Measurements from ENCODE around the gene UGT1A10. TPM values are rescaled to one million over a fixed set of nuclear protein-coding genes. Genes with fewer than 3 reads are reported as not detected.

UGT1A10 gene
- total and polyA plus RNA-seq, 2 of the 13 experiments (the other 11 are each of a cell fraction or from before 2014, with no cell fraction given), result not detected

GRCh38 chr2:233736868-233737653, 100.8 kb downstream of the UGT1A10 start (continued):
- TF ChIP-seq ZNF205 (CRISPR knock-in tag; IDR thresholded peaks at IDR 0.05), result peak; percentile 69
- TF ChIP-seq ZNF383 (CRISPR knock-in tag; IDR thresholded peaks at IDR 0.05; ENCODE audit: borderline replicate concordance), result 0 out of 2 replicates have a peak, but pooled peaks have one; percentile 17
- TF ChIP-seq ZMYM3 (CRISPR knock-in tag; IDR thresholded peaks at IDR 0.05), result peak; percentile 80; the same call in 1 of the 2 replicates
- TF ChIP-seq ZNF101 (CRISPR knock-in tag; IDR thresholded peaks at IDR 0.05; ENCODE audit: borderline replicate concordance, low read depth), result peak; percentile 58; the same call in 1 of the 2 replicates
- TF ChIP-seq, protein P1, sequence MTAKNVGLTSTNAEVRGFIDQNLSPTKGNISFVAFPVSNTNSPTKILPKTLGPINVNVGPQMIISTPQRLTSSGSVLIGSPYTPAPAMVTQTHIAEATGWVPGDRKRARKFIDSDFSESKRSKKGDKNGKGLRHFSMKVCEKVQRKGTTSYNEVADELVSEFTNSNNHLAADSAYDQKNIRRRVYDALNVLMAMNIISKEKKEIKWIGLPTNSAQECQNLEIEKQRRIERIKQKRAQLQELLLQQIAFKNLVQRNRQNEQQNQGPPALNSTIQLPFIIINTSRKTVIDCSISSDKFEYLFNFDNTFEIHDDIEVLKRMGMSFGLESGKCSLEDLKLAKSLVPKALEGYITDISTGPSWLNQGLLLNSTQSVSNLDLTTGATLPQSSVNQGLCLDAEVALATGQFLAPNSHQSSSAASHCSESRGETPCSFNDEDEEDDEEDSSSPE (CRISPR knock-in tag; IDR thresholded peaks at IDR 0.05), result peak; percentile 37; the same call in 1 of the 2 replicates
- TF ChIP-seq KDM2A (CRISPR knock-in tag; IDR thresholded peaks at IDR 0.05; ENCODE audit: borderline replicate concordance, low read depth), result peak; percentile 60; the same call in 1 of the 2 replicates
- peak; percentile 44; the same call in 1 of the 2 replicates for TF ChIP-seq ZFP1 (CRISPR knock-in tag; IDR thresholded peaks at IDR 0.05)
- TF ChIP-seq, protein P2, sequence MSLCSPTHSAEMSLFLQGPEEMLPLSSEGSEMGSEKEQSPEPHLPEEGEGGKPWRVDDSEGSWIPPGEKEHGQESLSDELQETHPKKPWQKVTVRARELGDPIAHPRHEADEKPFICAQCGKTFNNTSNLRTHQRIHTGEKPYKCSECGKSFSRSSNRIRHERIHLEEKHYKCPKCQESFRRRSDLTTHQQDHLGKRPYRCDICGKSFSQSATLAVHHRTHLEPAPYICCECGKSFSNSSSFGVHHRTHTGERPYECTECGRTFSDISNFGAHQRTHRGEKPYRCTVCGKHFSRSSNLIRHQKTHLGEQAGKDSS (CRISPR knock-in tag; IDR thresholded peaks at IDR 0.05; ENCODE audit: borderline replicate concordance, low read depth), result peak; percentile 22; the same call in 1 of the 2 replicates
- 0 out of 2 replicates have a peak, but pooled peaks have one; percentile 30 for TF ChIP-seq KDM6A (CRISPR knock-in tag; IDR thresholded peaks at IDR 0.05; ENCODE audit: low read depth)
- TF ChIP-seq HHEX (CRISPR knock-in tag; IDR thresholded peaks at IDR 0.05), result 0 out of 2 replicates have a peak, but pooled peaks have one; percentile 30
- 0 out of 2 replicates have a peak, but pooled peaks have one; percentile 37 for TF ChIP-seq RCOR2 (CRISPR knock-in tag; IDR thresholded peaks at IDR 0.05)
- TF ChIP-seq, protein P3, sequence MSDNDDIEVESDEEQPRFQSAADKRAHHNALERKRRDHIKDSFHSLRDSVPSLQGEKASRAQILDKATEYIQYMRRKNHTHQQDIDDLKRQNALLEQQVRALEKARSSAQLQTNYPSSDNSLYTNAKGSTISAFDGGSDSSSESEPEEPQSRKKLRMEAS (IDR thresholded peaks at IDR 0.05), result peak; percentile 56
- TF ChIP-seq PHF8 (CRISPR knock-in tag; IDR thresholded peaks at IDR 0.05), result 0 out of 2 replicates have a peak, but pooled peaks have one; percentile 16
- peak; percentile 71; the same call in 1 of the 2 replicates for TF ChIP-seq ZSCAN21 (CRISPR knock-in tag; IDR thresholded peaks at IDR 0.05; ENCODE audit: borderline replicate concordance)
- peak; percentile 66; the same call in 1 of the 2 replicates for TF ChIP-seq HNF4A (CRISPR knock-in tag; IDR thresholded peaks at IDR 0.05)
- peak; percentile 67; the same call in 1 of the 2 replicates for TF ChIP-seq SRY (CRISPR knock-in tag; IDR thresholded peaks at IDR 0.05)
- TF ChIP-seq SALL1 (CRISPR knock-in tag; IDR thresholded peaks at IDR 0.05), result peak; percentile 94
- TF ChIP-seq ERF (CRISPR knock-in tag; IDR thresholded peaks at IDR 0.05), result peak; percentile 79
- TF ChIP-seq GZF1 (CRISPR knock-in tag; IDR thresholded peaks at IDR 0.05), result peak; percentile 58; the same call in 1 of the 2 replicates
- TF ChIP-seq ZNF556 (CRISPR knock-in tag; IDR thresholded peaks at IDR 0.05; ENCODE audit: borderline replicate concordance), result peak; percentile 81
- peak; percentile 92 for TF ChIP-seq ZMYM4 (CRISPR knock-in tag; IDR thresholded peaks at IDR 0.05)
- peak; percentile 67 for TF ChIP-seq SKIL (CRISPR knock-in tag; IDR thresholded peaks at IDR 0.05; ENCODE audit: borderline replicate concordance)
- 0 out of 2 replicates have a peak, but pooled peaks have one; percentile 42 for TF ChIP-seq ARNT2 (CRISPR knock-in tag; IDR thresholded peaks at IDR 0.05; ENCODE audit: low read depth)
